ENCODE measurements around the gene VASH1.

DNA sequence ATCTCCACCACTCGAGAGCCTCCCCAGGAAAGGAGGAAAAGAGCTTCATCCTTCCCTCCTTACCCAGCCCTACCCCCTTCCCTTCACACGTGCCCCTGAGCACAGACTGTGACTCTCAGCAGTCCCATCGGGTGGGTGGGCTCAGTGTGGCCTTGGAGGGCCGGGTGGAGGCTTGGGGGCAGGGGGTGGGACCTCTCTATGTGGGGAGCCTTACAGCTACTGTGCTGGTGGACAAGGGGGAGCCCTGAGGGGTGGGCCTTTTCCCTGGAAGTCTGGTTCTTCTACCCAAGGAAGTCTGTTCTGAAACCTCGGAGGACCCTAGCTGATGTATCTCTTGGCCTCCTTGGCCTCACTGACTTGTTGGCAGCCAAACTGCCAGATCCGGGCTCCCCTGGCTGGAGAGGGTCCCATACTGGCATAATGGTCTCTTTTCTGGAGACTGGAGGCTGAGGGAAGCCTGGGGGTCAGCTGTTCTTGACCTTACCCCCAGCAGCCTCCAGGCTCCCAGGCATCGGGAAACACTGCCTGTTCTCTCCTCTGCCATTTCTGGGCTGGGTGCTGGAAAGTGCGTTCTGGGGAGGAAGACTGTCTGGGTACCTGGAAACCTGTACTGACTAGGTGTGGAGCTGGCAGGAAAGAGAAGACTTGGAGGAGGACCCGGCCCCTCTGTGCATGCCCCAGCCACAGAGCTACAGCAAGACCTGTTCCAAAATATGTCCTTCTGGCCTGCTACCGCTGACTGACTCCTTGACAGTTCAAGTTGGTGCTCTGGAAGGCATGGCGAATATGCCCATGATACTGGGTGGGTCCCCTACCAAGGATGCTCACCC, 7.6 kb downstream of the VASH1 start:
- TF ChIP-seq, protein P1, sequence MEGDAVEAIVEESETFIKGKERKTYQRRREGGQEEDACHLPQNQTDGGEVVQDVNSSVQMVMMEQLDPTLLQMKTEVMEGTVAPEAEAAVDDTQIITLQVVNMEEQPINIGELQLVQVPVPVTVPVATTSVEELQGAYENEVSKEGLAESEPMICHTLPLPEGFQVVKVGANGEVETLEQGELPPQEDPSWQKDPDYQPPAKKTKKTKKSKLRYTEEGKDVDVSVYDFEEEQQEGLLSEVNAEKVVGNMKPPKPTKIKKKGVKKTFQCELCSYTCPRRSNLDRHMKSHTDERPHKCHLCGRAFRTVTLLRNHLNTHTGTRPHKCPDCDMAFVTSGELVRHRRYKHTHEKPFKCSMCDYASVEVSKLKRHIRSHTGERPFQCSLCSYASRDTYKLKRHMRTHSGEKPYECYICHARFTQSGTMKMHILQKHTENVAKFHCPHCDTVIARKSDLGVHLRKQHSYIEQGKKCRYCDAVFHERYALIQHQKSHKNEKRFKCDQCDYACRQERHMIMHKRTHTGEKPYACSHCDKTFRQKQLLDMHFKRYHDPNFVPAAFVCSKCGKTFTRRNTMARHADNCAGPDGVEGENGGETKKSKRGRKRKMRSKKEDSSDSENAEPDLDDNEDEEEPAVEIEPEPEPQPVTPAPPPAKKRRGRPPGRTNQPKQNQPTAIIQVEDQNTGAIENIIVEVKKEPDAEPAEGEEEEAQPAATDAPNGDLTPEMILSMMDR (IDR thresholded peaks at IDR 0.05), result no peak
- TF ChIP-seq POLR2AphosphoS5 (IDR thresholded peaks at IDR 0.05), result no peak
- TF ChIP-seq POLR2A (IDR thresholded peaks at IDR 0.05), result no peak
- TF ChIP-seq EP300 (IDR thresholded peaks at IDR 0.05), result no peak

Data from sigmoid colon (tissue), 4 donors.